Lower leg skin (tissue), 4 donors: Measurements from ENCODE around the gene ZNF385C. TPM values are rescaled to one million over a fixed set of nuclear protein-coding genes. Genes with fewer than 3 reads are reported as not detected.
"Not testable (repeated sequence)": the region's sequence is repeated elsewhere in the genome, so short reads cannot be mapped to it uniquely, and the experiment has no call there.

ENCODE experiments used
- DNase-seq, 2 donors: peaks; one replicate each; pipeline ENCODE4 v3.0.0-alpha.2; 2019; ENCODE audit warnings: low spot score in 2 of 2
- H3K4me3 ChIP-seq: fragments of 200-600 bp; sonication (generic); 2 replicates; pipeline ENCODE4 v1.5.1; 2017; ENCODE audit warnings: mild to moderate bottlenecking, low read depth; ENCODE audit not compliant: poor library complexity, severe bottlenecking
- CTCF ChIP-seq, 3 donors: fragments of 450-650 bp; IDR thresholded peaks; one replicate each; pipeline ENCODE4 v1.5.1; 2016; ENCODE audit warnings: antibody characterized with exemption in 3 of 3, mild to moderate bottlenecking in 3 of 3, moderate library complexity in 2 of 3
- POLR2A ChIP-seq, 2 donors: fragments of 450-650 bp; IDR thresholded peaks; one replicate each; pipeline ENCODE4 v1.6.1; 2016 to 2017; ENCODE audit warnings: antibody characterized with exemption in 2 of 2, mild to moderate bottlenecking in 1 of 2, moderate library complexity in 1 of 2
- WGBS, 2 donors: methylation state at CpG; one replicate each; pipeline ENCODE4 v1.1.5; 2018; 5-methylcytosine and 5-hydroxymethylcytosine counted together
- intact Hi-C: fragments of 100-400 bp; cut with DNase I; formaldehyde crosslinking; loops from one replicate; pipeline ENCODE4 v1.15.0; 2023; ENCODE audit warnings: low total_unique reads
- total RNA-seq, 4 donors: library from RNA; depleted of rRNA; stranded (reverse); fragments of >200 nt; gene quantifications; one replicate each; pipeline ENCODE4 v1.1.0, GENCODE V29; 2016

ZNF385C gene
- total RNA-seq, 4 donors from 2014 or later, result 0.29 to 1.3 TPM; not detected in 2

- intact Hi-C loops, result no loop called here
- no peak for DNase-seq
- WGBS, 2 donors, result 2 to 3% methylated on average over 12 of the region's 12 CpGs
- TF ChIP-seq POLR2A (IDR thresholded peaks at IDR 0.05), result no peak
- no peak for TF ChIP-seq CTCF (IDR thresholded peaks at IDR 0.05)
- H3K4me3 ChIP-seq, result peak overlapping the region; percentile 91
Observed at GRCh38 chr17:42016411-42016831, 81.9 kb downstream of the ZNF385C start.

- H3K4me3 ChIP-seq, DNase-seq, intact Hi-C loops: not testable (repeated sequence)
- WGBS, 2 donors, result 94 to 95% methylated on average over 12 of the region's 12 CpGs
Observed at GRCh38 chr17:42013740-42014139, 84.5 kb downstream of the ZNF385C start.

GRCh38 chr17:42012363-42012762, 85.9 kb downstream of the ZNF385C start:
- DNase-seq, intact Hi-C loops, H3K4me3 ChIP-seq: not testable (repeated sequence)
- WGBS, 2 donors, result 81 to 84% methylated on average over 4 of the region's 4 CpGs

- DNase-seq, result peak in 1 of 2 donors; percentile 50
- H3K4me3 ChIP-seq, result no peak overlapping the region
- TF ChIP-seq POLR2A (IDR thresholded peaks at IDR 0.05) (no peak), CTCF (IDR thresholded peaks at IDR 0.05) (no peak)
- WGBS, 2 donors, result 90% methylated on average over 3 of the region's 3 CpGs
- intact Hi-C loops, result no loop called here
Observed at GRCh38 chr17:42010898-42011516, 87.3 kb downstream of the ZNF385C start.

GRCh38 chr17:42010266-42010680, 88.0 kb downstream of the ZNF385C start:
- DNase-seq, result peak; percentile 22 to 87
- intact Hi-C loops, H3K4me3 ChIP-seq: not testable (repeated sequence)
- 45 to 48% methylated on average over 9 of the region's 9 CpGs for WGBS, 2 donors

DNA sequence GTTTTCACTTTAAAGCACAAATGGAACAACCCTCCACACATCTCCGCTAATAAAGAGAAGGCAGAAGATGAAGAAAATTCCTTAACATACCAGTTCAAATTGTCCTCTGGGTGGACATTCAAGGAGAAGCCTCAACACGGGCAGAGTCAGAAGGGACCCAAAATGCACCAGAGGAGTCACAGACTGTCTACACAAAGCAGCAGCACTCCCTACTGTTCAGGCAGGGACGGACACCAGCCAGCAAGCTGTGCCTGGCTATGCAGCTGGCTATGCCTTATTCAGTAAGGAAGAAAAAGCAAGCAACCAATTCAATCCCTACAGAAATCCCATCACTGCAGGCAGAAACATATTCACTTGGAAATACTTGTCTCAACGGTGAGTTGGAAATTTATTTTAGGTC, 89.1 kb downstream of the ZNF385C start:
- intact Hi-C loops, result no loop called here
- peak in 1 of 2 donors; percentile 62 for DNase-seq
- H3K4me3 ChIP-seq, result no peak overlapping the region
- 75 to 82% methylated on average over 4 of the region's 4 CpGs for WGBS, 2 donors
- TF ChIP-seq POLR2A (IDR thresholded peaks at IDR 0.05) (no peak), CTCF (IDR thresholded peaks at IDR 0.05) (no peak)

DNA sequence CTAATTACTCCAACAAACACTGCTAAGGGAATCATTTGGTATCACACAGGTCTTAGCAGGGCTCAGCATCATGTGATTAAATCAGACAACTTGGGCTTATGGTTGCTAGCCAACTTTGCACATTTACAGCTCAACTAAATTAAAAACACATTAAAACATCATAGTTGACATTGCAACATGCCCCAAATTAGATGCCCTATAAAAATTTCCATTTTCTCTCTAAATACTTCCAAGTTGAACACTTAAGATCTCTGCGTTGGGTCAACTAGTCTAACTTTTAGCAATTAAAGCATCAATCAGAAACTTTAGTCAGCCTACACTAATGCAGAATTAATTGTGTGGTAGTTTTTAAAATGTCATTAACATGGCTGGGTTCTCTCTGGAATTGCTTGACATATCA, 93.1 kb downstream of the ZNF385C start:
- TF ChIP-seq POLR2A (IDR thresholded peaks at IDR 0.05), result no peak
- TF ChIP-seq CTCF (IDR thresholded peaks at IDR 0.05), result no peak
- H3K4me3 ChIP-seq, result no peak overlapping the region
- WGBS, 2 donors, result 45 to 50% methylated on average over 1 of the region's 1 CpG
- DNase-seq, result no peak
- intact Hi-C loops, result no loop called here
